HG02763 (cell line): ENCODE results near the gene EXOSC1.
"Not testable (repeated sequence)": the region's sequence is repeated elsewhere in the genome, so short reads cannot be mapped to it uniquely, and the experiment has no call there.

Experiments
- ATAC-seq: cut with Tn5 transposase; IDR thresholded peaks from one replicate; pipeline ENCODE4 v1.9.1; 2021; ENCODE audit warnings: mild to moderate bottlenecking, moderate library complexity; ENCODE audit not compliant: unreplicated experiment

The EXOSC1 gene

GRCh38 chr10:97445722-97446639, at the start of gene EXOSC1, which contains the start of gene ZDHHC16:
EXOSC1 (minus strand) TSS chr10:97446006; CDS start chr10:97445985, 21 bp downstream.
ZDHHC16 (plus strand) TSS chr10:97446175; CDS start chr10:97451676, 5,501 bp downstream.
- ATAC-seq = peak; percentile 97

GRCh38 chr10:97494863-97495506, 49.2 kb upstream of the EXOSC1 start:
- ATAC-seq = no peak

- no peak for ATAC-seq
Observed at GRCh38 chr10:97494151-97494550, 48.3 kb upstream of the EXOSC1 start.

GRCh38 chr10:97490592-97490991, 44.8 kb upstream of the EXOSC1 start:
- ATAC-seq = no peak

- no peak for ATAC-seq
Observed at GRCh38 chr10:97485647-97486281, 40.0 kb upstream of the EXOSC1 start.

GRCh38 chr10:97483921-97484320, 38.1 kb upstream of the EXOSC1 start:
- no peak for ATAC-seq

- ATAC-seq = no peak
Observed at GRCh38 chr10:97483506-97483905, 37.7 kb upstream of the EXOSC1 start.

- no peak for ATAC-seq
Observed at GRCh38 chr10:97482381-97482780, 36.6 kb upstream of the EXOSC1 start.

- ATAC-seq = no peak
Observed at GRCh38 chr10:97481071-97481470, 35.3 kb upstream of the EXOSC1 start.

GRCh38 chr10:97479939-97480338, 34.1 kb upstream of the EXOSC1 start:
- ATAC-seq = no peak

- ATAC-seq = not testable (repeated sequence)
Observed at GRCh38 chr10:97479410-97479809, 33.6 kb upstream of the EXOSC1 start.

GRCh38 chr10:97475936-97476594, 30.3 kb upstream of the EXOSC1 start:
- no peak for ATAC-seq

GRCh38 chr10:97474918-97475317, 29.1 kb upstream of the EXOSC1 start:
- ATAC-seq = no peak

- ATAC-seq = not testable (repeated sequence)
Observed at GRCh38 chr10:97468781-97469180, 23.0 kb upstream of the EXOSC1 start.

- ATAC-seq = no peak
Observed at GRCh38 chr10:97468162-97468561, 22.4 kb upstream of the EXOSC1 start.

GRCh38 chr10:97466755-97467154, 20.9 kb upstream of the EXOSC1 start:
- no peak for ATAC-seq

GRCh38 chr10:97465982-97466381, 20.2 kb upstream of the EXOSC1 start:
- no peak for ATAC-seq

GRCh38 chr10:97464226-97464625, 18.4 kb upstream of the EXOSC1 start:
- ATAC-seq = no peak

- ATAC-seq = no peak
Observed at GRCh38 chr10:97463363-97464132, 17.7 kb upstream of the EXOSC1 start.

- ATAC-seq = no peak
Observed at GRCh38 chr10:97462309-97462708, 16.5 kb upstream of the EXOSC1 start.
